ENCODE data around the gene SYT13. TPM values are rescaled to one million over a fixed set of nuclear protein-coding genes. Genes with fewer than 3 reads are reported as not detected.

Gene SYT13
- total RNA-seq, 1 experiment from 2014 or later: 1.4 TPM

GRCh38 chr11:45269678-45270077 lies 16.5 kb downstream of the SYT13 start:
- no peak for DNase-seq (ENCODE audit: low read depth, low spot score)
- Histone ChIP-seq H3K9ac (ENCODE audit: low read length) (no peak overlapping the region), H3K9me2 (ENCODE audit: insufficient read depth) (no peaks in the 10 kb centered on the region), H3K79me2 (ENCODE audit: insufficient read depth, low read length) (no peaks in the 10 kb centered on the region), H3K27me3 (ENCODE audit: insufficient read depth, low read length) (peaks cover 13% of the 10 kb centered on the region; the same call in 1 of the 2 replicates), H3K9me3 (ENCODE audit: control insufficient read depth in 1 of 2, insufficient read depth in 1 of 2, low read depth in 1 of 2, low read length in 2 of 2) (no peaks in the 10 kb centered on the region), H3K27ac (ENCODE audit: low read depth, low read length) (no peak overlapping the region), H3K4me3 (replicated peaks in 1 of 2; ENCODE audit: low read depth in 1 of 2, low read length in 2 of 2) (no peak overlapping the region), H3K36me3 (ENCODE audit: control insufficient read depth in 1 of 2, insufficient read depth in 2 of 2, low read length in 2 of 2) (no peaks in the 10 kb centered on the region), H2AFZ (ENCODE audit: low read depth, low read length, poor library complexity, severe bottlenecking) (no peak overlapping the region), H3K4me2 (ENCODE audit: low read length) (no peak overlapping the region), H4K20me1 (ENCODE audit: insufficient read depth) (no peaks in the 10 kb centered on the region), H3K4me1 (ENCODE audit: control insufficient read depth in 1 of 2, insufficient read depth in 2 of 2, low read length in 2 of 2) (peaks cover 4 to 14% of the 10 kb centered on the region in 2 experiments)
- intact Hi-C loops (cut with micrococcal nuclease): no loop called here
- CTCF ChIA-PET: interaction anchor here (1.1 kb wide), 1 partner anchor 18 kb away, joined by 3 read pairs; no protein-coding TSS in a partner anchor
- TF ChIP-seq ZNF274 (IDR thresholded peaks at IDR 0.05; ENCODE audit: low read depth, low read length): no peak
- no peak for TF ChIP-seq SRF (IDR thresholded peaks at IDR 0.05; ENCODE audit: low read depth)
- TF ChIP-seq POLR2AphosphoS5 (IDR thresholded peaks at IDR 0.05; ENCODE audit: low read depth, low read length): no peak
- TF ChIP-seq SP1 (IDR thresholded peaks at IDR 0.05; ENCODE audit: low read depth): no peak
- no peak for ATAC-seq
- RAD21 ChIA-PET (ENCODE audit: low non-redundant PET in 1 of 2, low total read pairs in 2 of 2, uncharacterized antibody in 2 of 2, unreplicated experiment in 2 of 2): no interaction called here
- no TSS peak for BruUV-seq (replicated peaks)
- POLR2A ChIA-PET: no interaction called here

GRCh38 chr11:45267652-45268299 lies 18.4 kb downstream of the SYT13 start:
- ATAC-seq (no peak), DNase-seq (ENCODE audit: low read depth, low spot score) (no peak)
- 0 out of 2 replicates have a peak, but pooled peaks cover 5% of the 10 kb centered on the region for H3K27me3 ChIP-seq (ENCODE audit: insufficient read depth, low read length)
- H4K20me1 ChIP-seq (ENCODE audit: insufficient read depth): no peaks in the 10 kb centered on the region
- H3K9me3 ChIP-seq (ENCODE audit: control insufficient read depth in 1 of 2, insufficient read depth in 1 of 2, low read depth in 1 of 2, low read length in 2 of 2): no peaks in the 10 kb centered on the region
- no peak overlapping the region for H3K4me2 ChIP-seq (ENCODE audit: low read length)
- no peak overlapping the region for H3K4me3 ChIP-seq (replicated peaks in 1 of 2; ENCODE audit: low read depth in 1 of 2, low read length in 2 of 2)
- intact Hi-C loops (cut with micrococcal nuclease): no loop called here
- H3K36me3 ChIP-seq (ENCODE audit: control insufficient read depth in 1 of 2, insufficient read depth in 2 of 2, low read length in 2 of 2): no peaks in the 10 kb centered on the region
- POLR2A ChIA-PET: no interaction called here
- H3K27ac ChIP-seq (ENCODE audit: low read depth, low read length): no peak overlapping the region
- peaks cover 8 to 25% of the 10 kb centered on the region in 2 experiments for H3K4me1 ChIP-seq (ENCODE audit: control insufficient read depth in 1 of 2, insufficient read depth in 2 of 2, low read length in 2 of 2)
- H3K79me2 ChIP-seq (ENCODE audit: insufficient read depth, low read length): no peaks in the 10 kb centered on the region
- H3K9me2 ChIP-seq (ENCODE audit: insufficient read depth): no peaks in the 10 kb centered on the region
- RAD21 ChIA-PET (ENCODE audit: low non-redundant PET in 1 of 2, low total read pairs in 2 of 2, uncharacterized antibody in 2 of 2, unreplicated experiment in 2 of 2): no interaction called here
- H2AFZ ChIP-seq (ENCODE audit: low read depth, low read length, poor library complexity, severe bottlenecking): no peak overlapping the region
- no TSS peak for BruUV-seq (replicated peaks)
- CTCF ChIA-PET: interaction anchor here (0.8 kb wide), 1 partner anchor 15 kb away, joined by 3 read pairs; no protein-coding TSS in a partner anchor
- H3K9ac ChIP-seq (ENCODE audit: low read length): no peak overlapping the region
- TF ChIP-seq YY1 (IDR thresholded peaks at IDR 0.05; ENCODE audit: extremely low read depth, insufficient replicate concordance, low read depth, low read length): no peak
- TF ChIP-seq JUND (IDR thresholded peaks at IDR 0.05): no peak
- no peak for TF ChIP-seq SRF (IDR thresholded peaks at IDR 0.05; ENCODE audit: low read depth)
- TF ChIP-seq CTCF (IDR thresholded peaks at IDR 0.05 in 2 of 3, conservative IDR thresholded peaks at IDR 0.05 in 1 of 3; ENCODE audit: borderline replicate concordance in 1 of 3, insufficient read depth in 1 of 3, low read depth in 2 of 3, low read length in 2 of 3): no peak
- no peak for TF ChIP-seq CEBPB (IDR thresholded peaks at IDR 0.05; ENCODE audit: low read depth)
- TF ChIP-seq ATF3 (IDR thresholded peaks at IDR 0.05): no peak
- TF ChIP-seq CBX3 (IDR thresholded peaks at IDR 0.05; ENCODE audit: low read depth): no peak
- TF ChIP-seq ZFX (IDR thresholded peaks at IDR 0.05): no peak
- TF ChIP-seq ZBTB33 (IDR thresholded peaks at IDR 0.05; ENCODE audit: extremely low read depth, insufficient replicate concordance, low read length): no peak
